GM12878 (cell line): Measurements from ENCODE around the gene OPCML. TPM values are rescaled to one million over a fixed set of nuclear protein-coding genes. Genes with fewer than 3 reads are reported as not detected.

Experiments
- ATAC-seq: fragments of 200-7000 bp; cut with Tn5 transposase; 3 replicates; pipeline ENCODE4 v1.9.1; 2020; ENCODE audit warnings: mild to moderate bottlenecking, moderate library complexity
- BruUV-seq: library from RNA; stranded (reverse); fragments of 400-500 nt; replicated peaks from 2 replicates; lab custom pipeline; 2021; lab: Mats Ljungman, UMichigan
- CTCF ChIA-PET: fragments of 300-600 bp; sonication (Branson Sonifier 250); formaldehyde crosslinking; extraction: SDS; loops from one replicate; lab custom pipeline; 2021; ENCODE audit warnings: inconsistent platforms; lab: Yijun Ruan, JAX
- POLR2A ChIA-PET: fragments of 350-600 bp; formaldehyde crosslinking; extraction: SDS; loops from one replicate; lab custom pipeline; 2021; ENCODE audit warnings: inconsistent platforms; lab: Charles Lee
- RAD21 ChIA-PET: fragments of 300-600 bp; sonication (Branson Sonifier 250); formaldehyde crosslinking; loops from one replicate; lab custom pipeline; 2023; ENCODE audit warnings: antibody characterized with exemption; ENCODE audit not compliant: unreplicated experiment; lab: Charles Lee
- SMC1A ChIA-PET: fragments of 300-600 bp; sonication (Branson Sonifier 250); formaldehyde crosslinking; loops from one replicate; lab custom pipeline; 2023; ENCODE audit not compliant: unreplicated experiment, uncharacterized antibody; lab: Charles Lee
- DNase-seq: peaks from one replicate; pipeline ENCODE4 v3.0.0-alpha.2; 2011; ENCODE audit warnings: low read depth, low spot score
- FAIRE-seq: peaks from 3 replicates; lab custom pipeline; 2011; peaks lifted over from hg19 to GRCh38; lab: Jason Lieb, UNC
- H2AFZ ChIP-seq: 2 replicates; pipeline ENCODE4 v1.6.0; 2011; ENCODE audit warnings: low read depth, low read length, control low read depth; ENCODE audit not compliant: control insufficient read depth
- H3K27ac ChIP-seq: 2 replicates; pipeline ENCODE4 v1.5.1; 2011; ENCODE audit warnings: control low read depth; ENCODE audit not compliant: control insufficient read depth, insufficient read depth
- H3K27me3 ChIP-seq, 2 experiments: replicated peaks in 1 of 2; 2 replicates each; pipeline versions ENCODE4 v1.6.0 to v1.6.1; 2011; ENCODE audit warnings: low read length in 1 of 2; ENCODE audit not compliant: control insufficient read depth in 2 of 2, insufficient read depth in 2 of 2
- H3K36me3 ChIP-seq, 2 experiments: 2 replicates each; pipeline ENCODE4 v1.5.1; 2011; ENCODE audit warnings: low read length in 1 of 2; ENCODE audit not compliant: control insufficient read depth in 2 of 2, insufficient read depth in 2 of 2
- H3K4me1 ChIP-seq: 2 replicates; pipeline ENCODE4 v1.6.1; 2011; ENCODE audit warnings: mild to moderate bottlenecking, low read length, moderate library complexity, mixed read lengths; ENCODE audit not compliant: control insufficient read depth, insufficient read depth
- H3K4me2 ChIP-seq: 2 replicates; pipeline ENCODE4 v1.6.0; 2011; ENCODE audit warnings: control low read depth; ENCODE audit not compliant: control insufficient read depth, insufficient read depth
- H3K4me3 ChIP-seq: fragments of 200-600 bp; sonication (generic); 2 replicates; pipeline ENCODE4 v1.5.1; 2016
- H3K79me2 ChIP-seq: 2 replicates; pipeline ENCODE4 v1.6.0; 2011; ENCODE audit warnings: low read length; ENCODE audit not compliant: control insufficient read depth, insufficient read depth
- H3K9ac ChIP-seq: 2 replicates; pipeline ENCODE4 v1.8.0; 2011; ENCODE audit warnings: low read length, control low read depth, mixed read lengths; ENCODE audit not compliant: control insufficient read depth, insufficient read depth
- H3K9me3 ChIP-seq: replicated peaks from 3 replicates; pipeline ENCODE4 v1.5.1; 2011; ENCODE audit warnings: mild to moderate bottlenecking, low read length; ENCODE audit not compliant: control insufficient read depth, insufficient read depth
- H4K20me1 ChIP-seq: 2 replicates; pipeline ENCODE4 v1.6.0; 2011; ENCODE audit not compliant: control insufficient read depth, insufficient read depth
- BRCA1 ChIP-seq: IDR thresholded peaks from 2 replicates; pipeline ENCODE4 v1.6.1; 2011; ENCODE audit warnings: low read depth, low read length, improper control_type of control experiment
- DPF2 ChIP-seq: fragments of 450-650 bp; IDR thresholded peaks from 2 replicates; pipeline ENCODE4 v1.6.1; 2017; ENCODE audit warnings: mild to moderate bottlenecking
- EZH2 ChIP-seq: IDR thresholded peaks from 2 replicates; pipeline ENCODE4 v1.6.1; 2012; ENCODE audit warnings: low read depth, mild to moderate bottlenecking, control low read depth, inconsistent platforms, low read length, borderline replicate concordance; ENCODE audit not compliant: control insufficient read depth
- HDAC6 ChIP-seq: fragments of 200-600 bp; sonication (generic); IDR thresholded peaks from one replicate; pipeline ENCODE4 v1.8.0; 2017; ENCODE audit warnings: antibody characterized with exemption; ENCODE audit not compliant: unreplicated experiment
- IKZF2 ChIP-seq, 2 experiments: fragments of 450-650 bp; IDR thresholded peaks; 2 replicates each; pipeline ENCODE4 v1.6.1; 2017; ENCODE audit warnings: mild to moderate bottlenecking in 2 of 2, moderate library complexity in 2 of 2
- MTA2 ChIP-seq: fragments of 450-650 bp; IDR thresholded peaks from 2 replicates; pipeline ENCODE4 v1.6.1; 2016; ENCODE audit warnings: low read depth, mild to moderate bottlenecking, moderate library complexity
- PAX5 ChIP-seq: IDR thresholded peaks from 2 replicates; pipeline ENCODE4 v1.6.1; 2011; ENCODE audit warnings: low read depth, low read length, borderline replicate concordance
- POLR2AphosphoS2 ChIP-seq: IDR thresholded peaks from 2 replicates; pipeline ENCODE4 v1.6.1; 2011; ENCODE audit warnings: low read depth, mild to moderate bottlenecking, low read length, improper control_type of control experiment, moderate library complexity
- SMARCA5 ChIP-seq: fragments of 450-650 bp; IDR thresholded peaks from 2 replicates; pipeline ENCODE4 v1.6.1; 2017; ENCODE audit warnings: mild to moderate bottlenecking
- SMC3 ChIP-seq: IDR thresholded peaks from 2 replicates; pipeline ENCODE4 v1.6.1; 2011; ENCODE audit warnings: low read length, improper control_type of control experiment, borderline replicate concordance
- SUZ12 ChIP-seq: fragments of 200-600 bp; sonication (generic); IDR thresholded peaks from one replicate; pipeline ENCODE4 v1.6.1; 2018; ENCODE audit warnings: antibody characterized with exemption, mild to moderate bottlenecking; ENCODE audit not compliant: unreplicated experiment
- TARDBP ChIP-seq: IDR thresholded peaks from 2 replicates; pipeline ENCODE4 v1.6.1; 2016; ENCODE audit warnings: borderline replicate concordance
- TBL1XR1 ChIP-seq: IDR thresholded peaks from 2 replicates; pipeline ENCODE4 v1.6.1; 2012; ENCODE audit warnings: low read depth, low read length, improper control_type of control experiment
- TCF12 ChIP-seq: IDR thresholded peaks from 2 replicates; pipeline ENCODE4 v1.6.1; 2011; ENCODE audit warnings: low read depth, mild to moderate bottlenecking, low read length
- ZNF24 ChIP-seq: fragments of 450-650 bp; IDR thresholded peaks from 2 replicates; pipeline ENCODE4 v1.6.1; 2017; ENCODE audit warnings: antibody characterized with exemption, mild to moderate bottlenecking
- ZNF384 ChIP-seq: IDR thresholded peaks from 2 replicates; pipeline ENCODE4 v1.6.1; 2012; ENCODE audit warnings: low read depth, mild to moderate bottlenecking, low read length, improper control_type of control experiment, borderline replicate concordance
- WGBS: methylation state at CpG from one replicate; pipeline ENCODE4 v1.1.6; 2016; ENCODE audit warnings: low lambda C conversion rate; ENCODE audit not compliant: insufficient replicate concordance, insufficient coverage; ENCODE audit errors: missing lambda C conversion rate; 5-methylcytosine and 5-hydroxymethylcytosine counted together
- in situ Hi-C: fragments of 300-500 bp; cut with MboI; formaldehyde crosslinking; loops from 9 replicates; pipeline ENCODE4 v1.14.3; 2018; ENCODE audit warnings: mixed read lengths
- intact Hi-C: fragments of 100-400 bp; cut with micrococcal nuclease; formaldehyde crosslinking; loops from one replicate; pipeline ENCODE4 v1.14.2; 2022; ENCODE audit not compliant: unreplicated experiment
- polyA plus RNA-seq, 11 experiments: library from polyadenylated mRNA; depleted of rRNA in 4 of 11; unstranded in 6 of 11; stranded (reverse) in 5 of 11; fragments of >200 nt; fragmentation: Nextera tagmentation in 4 of 11; fragmentation: Illumina TruSeq in 1 of 11; extraction: Ambion mirVana in 4 of 11; extraction: Trizol in 1 of 11; gene quantifications; 1 replicate in 1 of 11; 2 replicates in 10 of 11; pipeline versions ENCODE4 v1.2.1 to v1.2.3, GENCODE V29; 2011 to 2016; ENCODE audit warnings: inconsistent platforms in 2 of 11, missing spikeins in 2 of 11, low read depth in 1 of 11
- total RNA-seq, 4 experiments: library from RNA; depleted of rRNA in 3 of 4; stranded (reverse); fragments of >200 nt in 3 of 4; fragmentation: Illumina TruSeq in 1 of 4; extraction: Trizol in 1 of 4; gene quantifications; 2 replicates each; pipeline versions ENCODE4 v1.2.1 to v1.2.3, GENCODE V29; 2013 to 2021
- TF ChIP-seq, protein P1 (sequence below): fragments of 450-650 bp; IDR thresholded peaks from 2 replicates; pipeline ENCODE4 v1.6.1; 2016; ENCODE audit warnings: mild to moderate bottlenecking
- TF ChIP-seq, protein P2 (sequence below): fragments of 150-350 bp; IDR thresholded peaks from 2 replicates; pipeline ENCODE4 v1.6.1; 2014; ENCODE audit warnings: mild to moderate bottlenecking, low read depth, low read length

Gene OPCML
- total and polyA plus RNA-seq, 10 of the 15 experiments (the other 5 are each of a cell fraction or from before 2014, with no cell fraction given), result 0.84 TPM; not detected in 9

DNA sequence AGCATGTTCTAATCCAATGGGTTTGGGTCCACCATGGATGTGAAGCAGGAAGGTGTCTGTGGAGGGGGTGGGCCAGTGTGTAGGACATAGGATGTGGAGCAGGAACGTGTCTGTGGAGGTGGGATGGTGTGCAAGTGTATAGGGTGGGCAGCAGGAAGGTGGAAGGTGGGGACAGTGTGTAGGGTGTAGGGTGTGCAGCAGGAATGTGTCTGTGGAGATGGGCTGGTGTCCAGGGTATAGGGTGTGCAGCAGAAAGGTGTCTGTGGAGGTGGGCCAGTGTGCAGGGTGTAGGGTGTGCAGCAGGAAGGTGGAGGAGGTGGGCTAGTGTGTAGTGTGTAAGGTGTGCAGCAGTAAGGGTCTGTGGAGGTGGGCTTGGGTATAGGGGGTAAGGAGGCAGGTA lies 1093.9 kb downstream of the OPCML start:
- ChIA-PET SMC1A (no interaction called here), CTCF (no interaction called here), RAD21 (no interaction called here), POLR2A (no interaction called here)
- Histone ChIP-seq H3K9me3 (no peaks in the 10 kb centered on the region), H3K4me2 (no peak overlapping the region), H3K36me3 (no peaks in the 10 kb centered on the region), H3K4me1 (no peaks in the 10 kb centered on the region), H3K4me3 (no peak overlapping the region), H3K9ac (no peak overlapping the region), H4K20me1 (no peaks in the 10 kb centered on the region), H2AFZ (no peak overlapping the region), H3K27me3 (peaks cover 0 to 3% of the 10 kb centered on the region in 2 experiments; a peak in 1 of 4 replicates), H3K79me2 (no peaks in the 10 kb centered on the region), H3K27ac (no peak overlapping the region)
- in situ Hi-C loops (no loop called here), intact Hi-C loops (no loop called here)
- WGBS, result 0% methylated on average over 1 of the region's 1 CpG
- TF ChIP-seq IKZF2 (IDR thresholded peaks at IDR 0.05) (no peak), MTA2 (no peak), ZNF24 (no peak), DPF2 (no peak), SMC3 (no peak), TBL1XR1 (no peak), TARDBP (no peak), TCF12 (no peak), EZH2 (no peak), SMARCA5 (no peak), POLR2AphosphoS2 (no peak), HDAC6 (no peak), BRCA1 (no peak), ZNF384 (no peak), SUZ12 (no peak), PAX5 (no peak)
- TF ChIP-seq, protein P1, sequence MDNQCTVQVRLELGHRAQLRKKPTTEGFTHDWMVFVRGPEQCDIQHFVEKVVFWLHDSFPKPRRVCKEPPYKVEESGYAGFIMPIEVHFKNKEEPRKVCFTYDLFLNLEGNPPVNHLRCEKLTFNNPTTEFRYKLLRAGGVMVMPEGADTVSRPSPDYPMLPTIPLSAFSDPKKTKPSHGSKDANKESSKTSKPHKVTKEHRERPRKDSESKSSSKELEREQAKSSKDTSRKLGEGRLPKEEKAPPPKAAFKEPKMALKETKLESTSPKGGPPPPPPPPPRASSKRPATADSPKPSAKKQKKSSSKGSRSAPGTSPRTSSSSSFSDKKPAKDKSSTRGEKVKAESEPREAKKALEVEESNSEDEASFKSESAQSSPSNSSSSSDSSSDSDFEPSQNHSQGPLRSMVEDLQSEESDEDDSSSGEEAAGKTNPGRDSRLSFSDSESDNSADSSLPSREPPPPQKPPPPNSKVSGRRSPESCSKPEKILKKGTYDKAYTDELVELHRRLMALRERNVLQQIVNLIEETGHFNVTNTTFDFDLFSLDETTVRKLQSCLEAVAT, result no peak
- TF ChIP-seq, protein P2, sequence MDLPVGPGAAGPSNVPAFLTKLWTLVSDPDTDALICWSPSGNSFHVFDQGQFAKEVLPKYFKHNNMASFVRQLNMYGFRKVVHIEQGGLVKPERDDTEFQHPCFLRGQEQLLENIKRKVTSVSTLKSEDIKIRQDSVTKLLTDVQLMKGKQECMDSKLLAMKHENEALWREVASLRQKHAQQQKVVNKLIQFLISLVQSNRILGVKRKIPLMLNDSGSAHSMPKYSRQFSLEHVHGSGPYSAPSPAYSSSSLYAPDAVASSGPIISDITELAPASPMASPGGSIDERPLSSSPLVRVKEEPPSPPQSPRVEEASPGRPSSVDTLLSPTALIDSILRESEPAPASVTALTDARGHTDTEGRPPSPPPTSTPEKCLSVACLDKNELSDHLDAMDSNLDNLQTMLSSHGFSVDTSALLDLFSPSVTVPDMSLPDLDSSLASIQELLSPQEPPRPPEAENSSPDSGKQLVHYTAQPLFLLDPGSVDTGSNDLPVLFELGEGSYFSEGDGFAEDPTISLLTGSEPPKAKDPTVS, result no peak
- FAIRE-seq (no peak), DNase-seq (no peak), ATAC-seq (no peak)
- no TSS peak for BruUV-seq
